Stimulated activated CD4-positive, alpha-beta T cell treated with anti-CD3 and anti-CD28 coated beads, Interleukin-1b, Interleukin-23, amount 100 ng/mL, for 24 hours (primary cell): ENCODE results near the gene POU2AF1.
"Not testable (repeated sequence)": the region's sequence is repeated elsewhere in the genome, so short reads cannot be mapped to it uniquely, and the experiment has no call there.

Experiments used
- DNase-seq, 4 experiments: peaks; one replicate each; pipeline ENCODE4 v3.0.0-alpha.2; 2020; ENCODE audit warnings: low read depth in 4 of 4, low spot score in 1 of 4

Gene POU2AF1

GRCh38 chr11:111320728-111321568, 58.1 kb downstream of the POU2AF1 start:
- DNase-seq = no peak

- DNase-seq = not testable (repeated sequence)
Measured at GRCh38 chr11:111320199-111320598, 58.9 kb downstream of the POU2AF1 start.

DNA sequence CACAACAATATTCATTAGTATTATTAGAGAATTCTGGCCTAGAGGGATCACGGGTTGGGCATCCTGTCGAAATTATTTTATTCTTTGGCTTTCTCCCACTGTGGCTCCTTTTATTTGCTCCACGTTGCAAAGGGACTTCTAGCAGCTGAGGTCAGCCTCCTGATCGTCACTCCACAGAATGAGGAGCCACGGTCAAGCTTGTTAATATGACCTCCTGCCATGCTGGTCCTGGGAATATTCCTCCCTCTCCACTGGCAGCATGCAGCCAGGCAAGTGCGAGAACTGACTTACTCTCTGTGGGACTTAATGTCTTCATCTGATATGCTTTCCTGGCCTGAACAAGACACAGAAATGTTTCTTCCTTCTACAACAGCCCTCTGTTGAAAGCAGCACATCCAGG, 59.8 kb downstream of the POU2AF1 start:
- DNase-seq = no peak

DNA sequence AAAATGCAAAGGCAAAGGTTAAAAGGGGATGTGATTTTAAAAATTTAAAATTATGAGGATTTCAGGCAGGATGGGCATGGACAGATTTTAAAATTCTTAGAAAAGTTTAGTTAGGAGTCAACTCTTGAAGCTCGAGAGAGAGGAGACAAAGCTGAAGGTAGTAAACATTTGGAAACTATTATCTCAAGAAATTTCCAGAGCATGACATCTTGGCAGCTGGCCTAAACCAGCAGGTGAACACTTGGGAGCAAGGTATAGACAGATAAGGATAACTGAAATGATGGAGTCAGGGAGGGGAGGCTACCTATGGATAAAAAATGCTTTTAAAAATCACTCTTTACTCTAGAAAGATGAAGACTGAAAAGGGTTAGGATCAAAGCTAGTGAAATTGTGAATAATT, 67.0 kb downstream of the POU2AF1 start:
- DNase-seq = no peak

DNA sequence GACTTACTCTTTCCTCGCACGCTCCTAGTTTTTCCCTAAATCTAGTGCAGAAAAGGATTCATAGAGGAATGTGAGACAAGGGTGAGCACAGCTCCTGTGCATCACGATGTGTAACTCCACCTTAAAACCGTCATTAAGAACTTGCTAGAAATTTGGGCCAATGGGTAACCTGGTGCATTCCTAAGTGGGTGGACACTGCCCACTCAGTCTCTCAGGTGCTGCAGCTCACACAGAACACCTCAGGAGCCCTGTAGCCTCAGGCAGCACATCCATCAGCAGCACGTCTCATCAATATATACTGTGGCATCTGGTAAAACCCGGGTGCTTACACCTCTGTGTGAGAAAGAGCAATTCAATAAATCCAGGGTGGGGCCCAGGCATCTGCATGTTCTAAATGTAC, 68.4 kb downstream of the POU2AF1 start:
- no peak for DNase-seq

GRCh38 chr11:111310088-111310487, 69.0 kb downstream of the POU2AF1 start:
- no peak for DNase-seq

DNA sequence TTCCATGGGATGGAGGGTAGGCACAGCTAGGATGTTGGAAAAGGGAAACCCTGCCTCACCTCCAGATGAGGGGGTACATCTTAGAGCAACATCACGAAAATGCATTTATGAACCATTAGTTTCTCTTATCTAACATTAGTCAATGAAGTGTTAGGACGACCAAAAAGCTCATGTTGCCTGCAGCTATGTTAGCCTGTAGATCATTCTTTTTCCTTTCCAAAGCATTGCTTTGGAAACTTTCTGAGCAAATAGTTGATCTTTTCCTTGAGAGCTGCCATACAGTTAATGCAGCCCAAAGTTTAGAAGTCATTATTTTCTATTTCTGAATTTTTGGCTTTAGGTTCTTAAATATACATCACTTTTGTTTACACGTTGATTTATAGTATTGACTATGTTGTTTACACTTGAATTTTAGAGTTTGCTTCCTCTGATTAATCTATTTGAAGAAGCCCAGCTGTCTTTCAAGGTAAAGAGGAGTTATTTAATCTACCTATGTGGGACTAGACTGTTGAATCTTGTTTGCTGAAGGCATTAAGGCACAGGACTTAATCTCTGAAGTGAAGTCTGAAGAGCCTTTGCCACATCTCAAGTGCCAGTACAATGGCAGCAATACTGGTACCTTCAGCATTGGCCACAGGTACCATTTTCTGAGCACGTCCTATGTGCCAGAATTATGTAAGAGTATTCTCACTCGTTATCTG, 69.7 kb downstream of the POU2AF1 start:
- no peak for DNase-seq

GRCh38 chr11:111308140-111308539, 70.9 kb downstream of the POU2AF1 start:
- DNase-seq = no peak

- no peak for DNase-seq
Measured at GRCh38 chr11:111307472-111308108, 71.5 kb downstream of the POU2AF1 start.

- no peak for DNase-seq
Measured at GRCh38 chr11:111306321-111306720, 72.8 kb downstream of the POU2AF1 start.

- no peak for DNase-seq
Measured at GRCh38 chr11:111305876-111306275, 73.2 kb downstream of the POU2AF1 start.

- no peak for DNase-seq
Measured at GRCh38 chr11:111305162-111305802, 73.8 kb downstream of the POU2AF1 start.

DNA sequence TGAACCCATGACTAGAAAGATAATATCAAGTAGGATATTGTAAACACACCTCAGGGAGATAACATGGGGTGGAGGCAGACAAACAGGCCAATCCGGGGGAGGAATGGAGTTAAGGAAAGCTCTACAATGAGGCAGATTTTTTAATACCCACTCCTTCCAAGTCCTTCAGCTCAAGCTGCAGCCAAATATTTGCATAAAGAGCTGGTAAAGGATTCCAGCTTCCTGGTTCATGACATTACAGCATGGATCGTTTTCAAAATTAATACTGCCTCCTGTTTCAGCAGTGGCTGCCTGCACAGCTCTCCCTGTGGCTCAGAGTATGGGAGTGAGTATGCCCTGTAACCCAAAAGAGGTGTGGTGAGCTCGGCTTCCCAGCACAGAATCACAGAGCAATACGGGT, 75.6 kb downstream of the POU2AF1 start:
- DNase-seq = no peak

- no peak for DNase-seq
Measured at GRCh38 chr11:111302298-111302697, 76.8 kb downstream of the POU2AF1 start.
